ENCODE results near the gene PAX5.
"Not testable (repeated sequence)": the region's sequence is repeated elsewhere in the genome, so short reads cannot be mapped to it uniquely, and the experiment has no call there.

The PAX5 gene

GRCh38 chr9:37033682-37034304 lies at the start of gene PAX5:
Gene PAX5, minus strand, starts transcription at chr9:37034268. Its CDS starts 237 bp downstream, at chr9:37034031.
- TF ChIP-seq FOXM1 (IDR thresholded peaks at IDR 0.05; ENCODE audit: borderline replicate concordance) (no peak), LEF1 (IDR thresholded peaks at IDR 0.05; ENCODE audit: borderline replicate concordance) (no peak), ARNT (IDR thresholded peaks at IDR 0.05) (no peak), PKNOX1 (IDR thresholded peaks at IDR 0.05) (no peak), FOXA1 (IDR thresholded peaks at IDR 0.05) (no peak)
- ChIA-PET POLR2A (no interaction called here), CTCF (no interaction called here)
- DNase-seq (ENCODE audit: extremely low spot score) = no peak

- TF ChIP-seq TARDBP (IDR thresholded peaks at IDR 0.05) (no peak), FOXM1 (IDR thresholded peaks at IDR 0.05; ENCODE audit: borderline replicate concordance) (no peak), PKNOX1 (IDR thresholded peaks at IDR 0.05) (no peak), LEF1 (IDR thresholded peaks at IDR 0.05; ENCODE audit: borderline replicate concordance) (no peak), L3MBTL2 (conservative IDR thresholded peaks at IDR 0.05) (no peak), SP1 (IDR thresholded peaks at IDR 0.05) (no peak), SUZ12 (IDR thresholded peaks at IDR 0.05) (no peak), CTBP1 (IDR thresholded peaks at IDR 0.05; ENCODE audit: borderline replicate concordance) (no peak), HDGF (IDR thresholded peaks at IDR 0.05; ENCODE audit: borderline replicate concordance) (no peak), BHLHE40 (IDR thresholded peaks at IDR 0.05; ENCODE audit: borderline replicate concordance) (no peak), ELF4 (IDR thresholded peaks at IDR 0.05) (no peak), FOXK2 (IDR thresholded peaks at IDR 0.05) (no peak), FOXA1 (IDR thresholded peaks at IDR 0.05) (no peak), ZNF384 (IDR thresholded peaks at IDR 0.05) (no peak), NFRKB (IDR thresholded peaks at IDR 0.05) (no peak), ARNT (IDR thresholded peaks at IDR 0.05) (no peak)
- DNase-seq (ENCODE audit: extremely low spot score) = no peak
- CTCF ChIA-PET = no interaction called here
- POLR2A ChIA-PET = no interaction called here
These were observed 49.6 kb upstream of the PAX5 start for GRCh38 chr9:37083654-37084053.

GRCh38 chr9:37082214-37082765 lies 48.2 kb upstream of the PAX5 start:
- ChIA-PET CTCF (no interaction called here), POLR2A (no interaction called here)
- TF ChIP-seq SUZ12 (IDR thresholded peaks at IDR 0.05) = no peak
- no peak for TF ChIP-seq PKNOX1 (IDR thresholded peaks at IDR 0.05)
- TF ChIP-seq TARDBP (IDR thresholded peaks at IDR 0.05) = no peak
- no peak for TF ChIP-seq L3MBTL2 (conservative IDR thresholded peaks at IDR 0.05)
- TF ChIP-seq FOXM1 (IDR thresholded peaks at IDR 0.05; ENCODE audit: borderline replicate concordance) = no peak
- TF ChIP-seq SP1 (IDR thresholded peaks at IDR 0.05) = no peak
- no peak for TF ChIP-seq LEF1 (IDR thresholded peaks at IDR 0.05; ENCODE audit: borderline replicate concordance)
- TF ChIP-seq NFRKB (IDR thresholded peaks at IDR 0.05) = no peak
- no peak for TF ChIP-seq CTBP1 (IDR thresholded peaks at IDR 0.05; ENCODE audit: borderline replicate concordance)
- no peak for TF ChIP-seq ZNF384 (IDR thresholded peaks at IDR 0.05)
- TF ChIP-seq HDGF (IDR thresholded peaks at IDR 0.05; ENCODE audit: borderline replicate concordance) = no peak
- TF ChIP-seq ELF4 (IDR thresholded peaks at IDR 0.05) = no peak
- no peak for DNase-seq (ENCODE audit: extremely low spot score)

- DNase-seq (ENCODE audit: extremely low spot score); POLR2A ChIA-PET; CTCF ChIA-PET: not testable (repeated sequence)
These were observed 47.4 kb upstream of the PAX5 start for GRCh38 chr9:37081507-37081906.

- POLR2A ChIA-PET = interaction anchor here (1.3 to 2.3 kb wide), 2 partner anchors 9 to 40 kb away, joined by 3 to 11 read pairs; partner anchors contain the start of gene ZCCHC7
- CTCF ChIA-PET; DNase-seq (ENCODE audit: extremely low spot score): not testable (repeated sequence)
These were observed 46.1 kb upstream of the PAX5 start for GRCh38 chr9:37080165-37080628.

GRCh38 chr9:37079370-37080164 lies 45.5 kb upstream of the PAX5 start:
- TF ChIP-seq ARNT (IDR thresholded peaks at IDR 0.05) (no peak), L3MBTL2 (conservative IDR thresholded peaks at IDR 0.05) (peak; percentile 100), FOXK2 (IDR thresholded peaks at IDR 0.05) (no peak; the same call in 1 of the 2 replicates), ELF4 (IDR thresholded peaks at IDR 0.05) (peak; percentile 82)
- peak; percentile 90 for DNase-seq (ENCODE audit: extremely low spot score)
- CTCF ChIA-PET = no interaction called here
- POLR2A ChIA-PET = interaction anchor here (1.3 to 2.3 kb wide), 2 partner anchors 9 to 41 kb away, joined by 3 to 11 read pairs; partner anchors contain the start of gene ZCCHC7

- POLR2A ChIA-PET = not testable (repeated sequence)
These were observed 40.7 kb upstream of the PAX5 start for GRCh38 chr9:37074790-37075189.

More at GRCh38 chr9:37074790-37075189, 40.7 kb upstream of the PAX5 start:
- CTCF ChIA-PET; DNase-seq (ENCODE audit: extremely low spot score): not testable (repeated sequence)
